Panc1 (cell line): ENCODE measurements around the gene RUNX3.

Experiments used
- CTCF ChIP-seq: fragments of 450-650 bp; IDR thresholded peaks from 2 replicates; pipeline ENCODE4 v1.5.1; 2017; ENCODE audit warnings: mild to moderate bottlenecking
- POLR2AphosphoS5 ChIP-seq: IDR thresholded peaks from 2 replicates; pipeline ENCODE4 v1.6.1; 2012; ENCODE audit warnings: mild to moderate bottlenecking, low read depth, low read length, moderate library complexity
- SIN3A ChIP-seq: IDR thresholded peaks from 2 replicates; pipeline ENCODE4 v1.6.1; 2012; ENCODE audit warnings: low read depth, mild to moderate bottlenecking, low read length, moderate library complexity, borderline replicate concordance; ENCODE audit not compliant: insufficient read depth
- TCF7L2 ChIP-seq: IDR thresholded peaks from 2 replicates; pipeline ENCODE4 v1.6.1; 2011; ENCODE audit warnings: mild to moderate bottlenecking, low read depth, low read length, inconsistent platforms

GRCh38 chr1:24944318-24944717 lies 14.2 kb upstream of the RUNX3 start:
- TF ChIP-seq CTCF (no peak), SIN3A (no peak), POLR2AphosphoS5 (no peak), TCF7L2 (no peak)
